K562 (cell line): ENCODE measurements around the gene TRPM4. TPM values are rescaled to one million over a fixed set of nuclear protein-coding genes. Genes with fewer than 3 reads are reported as not detected.

Source experiments
- CBFA2T2 ChIP-seq: fragments of 450-650 bp; conservative IDR thresholded peaks from 2 replicates; pipeline ENCODE4 v1.6.1; 2017; ENCODE audit warnings: mild to moderate bottlenecking
- CSDE1 ChIP-seq, 2 experiments: fragments of 450-650 bp; IDR thresholded peaks; 2 replicates each; pipeline ENCODE4 v1.6.1; 2016; ENCODE audit warnings: mild to moderate bottlenecking in 1 of 2
- E2F6 ChIP-seq, 2 experiments: IDR thresholded peaks; 2 replicates each; pipeline ENCODE4 v1.6.1; 2011; ENCODE audit warnings: borderline replicate concordance in 1 of 2, control low read depth in 1 of 2, low read depth in 1 of 2, low read length in 1 of 2, mild to moderate bottlenecking in 1 of 2, mixed read lengths in 1 of 2, moderate library complexity in 1 of 2; ENCODE audit not compliant: insufficient read depth in 1 of 2, insufficient read length in 1 of 2, poor library complexity in 1 of 2, severe bottlenecking in 1 of 2; ENCODE audit errors: extremely low read depth in 1 of 2
- EP400 ChIP-seq: fragments of 450-650 bp; IDR thresholded peaks from 2 replicates; pipeline ENCODE4 v1.6.1; 2017; ENCODE audit warnings: antibody characterized with exemption, mild to moderate bottlenecking, moderate library complexity
- FOXJ3 ChIP-seq: sonication (generic); formaldehyde crosslinking; IDR thresholded peaks from 2 replicates; pipeline ENCODE4 v1.4.0; 2020; ENCODE audit warnings: mild to moderate bottlenecking, missing genetic modification reagents
- GABPB1 ChIP-seq: sonication (generic); formaldehyde crosslinking; IDR thresholded peaks from 2 replicates; pipeline ENCODE4 v1.8.0; 2022; ENCODE audit warnings: mild to moderate bottlenecking, missing genetic modification reagents
- PML ChIP-seq: IDR thresholded peaks from 2 replicates; pipeline ENCODE4 v1.6.1; 2012; ENCODE audit warnings: low read length, inconsistent platforms
- POLR2G ChIP-seq: fragments of 200-400 bp; formaldehyde crosslinking; IDR thresholded peaks from 2 replicates; pipeline ENCODE4 v1.6.1; 2017; ENCODE audit warnings: low read depth, mild to moderate bottlenecking, antibody characterized with exemption, low read length, moderate library complexity
- RAD21 ChIP-seq, 2 experiments: fragments of 250-450 bp in 1 of 2; fragments of 450-650 bp in 1 of 2; sonication (Bioruptor Pico) in 1 of 2; formaldehyde crosslinking in 1 of 2; IDR thresholded peaks in 1 of 2; conservative IDR thresholded peaks in 1 of 2; 2 replicates each; pipeline versions ENCODE4 v1.4.0 to v1.8.0; 2020 to 2022; ENCODE audit warnings: mild to moderate bottlenecking in 2 of 2, moderate library complexity in 1 of 2
- RBFOX2 ChIP-seq: fragments of 200-400 bp; formaldehyde crosslinking; IDR thresholded peaks from 2 replicates; pipeline ENCODE4 v1.6.1; 2017; ENCODE audit warnings: low read depth, mild to moderate bottlenecking, low read length, moderate library complexity
- RCOR1 ChIP-seq, 2 experiments: IDR thresholded peaks; 2 replicates each; pipeline ENCODE4 v1.6.1; 2012; ENCODE audit warnings: low read depth in 2 of 2, low read length in 2 of 2, borderline replicate concordance in 1 of 2, improper control_type of control experiment in 1 of 2
- RFX1 ChIP-seq: fragments of 450-650 bp; IDR thresholded peaks from 2 replicates; pipeline ENCODE4 v1.6.1; 2016; ENCODE audit warnings: mild to moderate bottlenecking, moderate library complexity
- SMARCA5 ChIP-seq: fragments of 450-650 bp; IDR thresholded peaks from 2 replicates; pipeline ENCODE4 v1.6.1; 2016
- SRSF7 ChIP-seq: fragments of 200-400 bp; formaldehyde crosslinking; optimal IDR thresholded peaks from 2 replicates; pipeline ENCODE3; 2017; ENCODE audit warnings: mild to moderate bottlenecking, low read depth, low read length
- SUPT5H ChIP-seq: fragments of 450-650 bp; IDR thresholded peaks from 2 replicates; pipeline ENCODE4 v1.6.1; 2016
- ZBTB12 ChIP-seq: fragments of 250-450 bp; sonication (Bioruptor Pico); IDR thresholded peaks from 2 replicates; pipeline ENCODE4 v1.4.0; 2020
- ZBTB43 ChIP-seq: sonication (generic); formaldehyde crosslinking; IDR thresholded peaks from 2 replicates; pipeline ENCODE4 v1.8.0; 2023; ENCODE audit warnings: mild to moderate bottlenecking, missing genetic modification reagents
- ZBTB7A ChIP-seq: IDR thresholded peaks from 2 replicates; pipeline ENCODE4 v1.6.1; 2011; ENCODE audit warnings: low read depth, mild to moderate bottlenecking, low read length, moderate library complexity, borderline replicate concordance; ENCODE audit not compliant: control insufficient read depth
- ZNF408 ChIP-seq: fragments of 250-450 bp; sonication (Bioruptor Pico); IDR thresholded peaks from 2 replicates; pipeline ENCODE4 v1.4.0; 2020; ENCODE audit warnings: low read depth, mild to moderate bottlenecking, moderate library complexity
- polyA plus RNA-seq, 8 experiments: library from polyadenylated mRNA; depleted of rRNA in 4 of 8; stranded (reverse) in 5 of 8; unstranded in 3 of 8; fragments of >200 nt; fragmentation: Nextera tagmentation in 2 of 8; fragmentation: Illumina TruSeq in 1 of 8; extraction: Ambion mirVana in 2 of 8; extraction: Trizol in 1 of 8; gene quantifications; 2 replicates each; pipeline versions ENCODE4 v1.2.1 to v1.2.3, GENCODE V29; 2011 to 2014; ENCODE audit warnings: inconsistent platforms in 1 of 8, missing spikeins in 1 of 8
- total RNA-seq, 7 experiments: library from RNA; depleted of rRNA in 6 of 7; stranded (reverse); fragments of >200 nt in 6 of 7; fragmentation: Illumina TruSeq in 2 of 7; extraction: Trizol in 2 of 7; gene quantifications; 2 replicates each; pipeline versions ENCODE4 v1.2.1 to v1.2.3, GENCODE V29; 2011 to 2021; ENCODE audit warnings: low replicate concordance in 1 of 7
- TF ChIP-seq, protein P1 (sequence below), 2 experiments: fragments of 450-650 bp in 1 of 2; sonication (generic) in 1 of 2; formaldehyde crosslinking in 1 of 2; IDR thresholded peaks in 1 of 2; conservative IDR thresholded peaks in 1 of 2; 2 replicates each; pipeline versions ENCODE4 v1.6.1 to v1.8.1; 2016 to 2023; ENCODE audit warnings: mild to moderate bottlenecking in 2 of 2, moderate library complexity in 2 of 2, inconsistent platforms in 1 of 2, missing genetic modification reagents in 1 of 2
- TF ChIP-seq, protein P2 (sequence below): fragments of 450-650 bp; formaldehyde crosslinking; IDR thresholded peaks from 2 replicates; pipeline ENCODE4 v1.4.0; 2022; ENCODE audit warnings: missing genetic modification characterization

Gene TRPM4
- total and polyA plus RNA-seq, 9 of the 15 experiments (the other 6 are each of a cell fraction or from before 2014, with no cell fraction given): 6.5 to 45.4 (median 15.2) TPM

GRCh38 chr19:49148784-49149651 lies 8.6 kb upstream of the TRPM4 start (continued):
- TF ChIP-seq E2F6 (IDR thresholded peaks at IDR 0.05; ENCODE audit: borderline replicate concordance in 1 of 2, extremely low read depth in 1 of 2, insufficient read depth in 1 of 2, insufficient read length in 1 of 2, low read depth in 1 of 2, low read length in 1 of 2, poor library complexity in 1 of 2, severe bottlenecking in 1 of 2) (peak; percentile 21 to 37), RAD21 (CRISPR knock-in tag; conservative IDR thresholded peaks at IDR 0.05 in 1 of 2, IDR thresholded peaks at IDR 0.05 in 1 of 2) (no peak), SRSF7 (no peak), SUPT5H (0 out of 2 replicates have a peak, but pooled peaks have one; percentile 41), ZBTB12 (CRISPR knock-in tag) (no peak), CSDE1 (IDR thresholded peaks at IDR 0.05) (no peak), SMARCA5 (peak; percentile 56; the same call in 1 of the 2 replicates), ZBTB43 (no peak), ZBTB7A (peak; percentile 17; the same call in 1 of the 2 replicates), PML (peak; percentile 16; the same call in 1 of the 2 replicates), ZNF408 (CRISPR knock-in tag) (no peak), CBFA2T2 (peak; percentile 53), POLR2G (peak; percentile 80), FOXJ3 (CRISPR knock-in tag) (no peak), RCOR1 (IDR thresholded peaks at IDR 0.05; ENCODE audit: borderline replicate concordance in 1 of 2, low read depth in 2 of 2, low read length in 2 of 2) (0 out of 4 replicates have a peak, but pooled peaks of 1 of the 2 experiments have one; percentile 11), RFX1 (no peak), EP400 (no peak), GABPB1 (CRISPR knock-in tag) (peak; percentile 72), RBFOX2 (peak; percentile 68)
- TF ChIP-seq, protein P1, sequence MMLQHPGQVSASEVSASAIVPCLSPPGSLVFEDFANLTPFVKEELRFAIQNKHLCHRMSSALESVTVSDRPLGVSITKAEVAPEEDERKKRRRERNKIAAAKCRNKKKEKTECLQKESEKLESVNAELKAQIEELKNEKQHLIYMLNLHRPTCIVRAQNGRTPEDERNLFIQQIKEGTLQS (IDR thresholded peaks at IDR 0.05): no peak
- TF ChIP-seq, protein P1 (CRISPR knock-in tag; conservative IDR thresholded peaks at IDR 0.05): no peak
- TF ChIP-seq, protein P2, sequence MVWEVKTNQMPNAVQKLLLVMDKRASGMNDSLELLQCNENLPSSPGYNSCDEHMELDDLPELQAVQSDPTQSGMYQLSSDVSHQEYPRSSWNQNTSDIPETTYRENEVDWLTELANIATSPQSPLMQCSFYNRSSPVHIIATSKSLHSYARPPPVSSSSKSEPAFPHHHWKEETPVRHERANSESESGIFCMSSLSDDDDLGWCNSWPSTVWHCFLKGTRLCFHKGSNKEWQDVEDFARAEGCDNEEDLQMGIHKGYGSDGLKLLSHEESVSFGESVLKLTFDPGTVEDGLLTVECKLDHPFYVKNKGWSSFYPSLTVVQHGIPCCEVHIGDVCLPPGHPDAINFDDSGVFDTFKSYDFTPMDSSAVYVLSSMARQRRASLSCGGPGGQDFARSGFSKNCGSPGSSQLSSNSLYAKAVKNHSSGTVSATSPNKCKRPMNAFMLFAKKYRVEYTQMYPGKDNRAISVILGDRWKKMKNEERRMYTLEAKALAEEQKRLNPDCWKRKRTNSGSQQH: no peak
